Measurements from ENCODE around the gene TMEM245.

TMEM245 gene

GRCh38 chr9:109020581-109021511, 98.9 kb downstream of the TMEM245 start:
- DNase-seq, result no peak

GRCh38 chr9:109020113-109020512, 99.6 kb downstream of the TMEM245 start:
- DNase-seq, result no peak

GRCh38 chr9:109019420-109019819, 100.3 kb downstream of the TMEM245 start:
- DNase-seq, result no peak

GRCh38 chr9:109017493-109017892, 102.3 kb downstream of the TMEM245 start:
- no peak for DNase-seq

GRCh38 chr9:109017061-109017460, 102.7 kb downstream of the TMEM245 start:
- DNase-seq, result no peak

- DNase-seq, result no peak
These were observed 103.6 kb downstream of the TMEM245 start for GRCh38 chr9:109016132-109016531.

GRCh38 chr9:109014608-109015280, 105.0 kb downstream of the TMEM245 start:
- no peak for DNase-seq

GRCh38 chr9:109013679-109014607, 105.8 kb downstream of the TMEM245 start:
- DNase-seq, result no peak

- peak; percentile 81 to 90 for DNase-seq
These were observed 106.7 kb downstream of the TMEM245 start, which contains the start of gene CTNNAL1 for GRCh38 chr9:109012876-109013678. CTNNAL1 (minus strand) TSS chr9:109013499; CDS start chr9:109013442, 57 bp downstream.

GRCh38 chr9:109012009-109012875, 107.5 kb downstream of the TMEM245 start:
- peak in 1 of 2 experiments; percentile 36 for DNase-seq

- DNase-seq, result no peak
These were observed 108.5 kb downstream of the TMEM245 start for GRCh38 chr9:109011231-109011671.

GRCh38 chr9:109010746-109011145, 109.0 kb downstream of the TMEM245 start:
- peak in 1 of 2 experiments; percentile 4 for DNase-seq

- no peak for DNase-seq
These were observed 114.1 kb downstream of the TMEM245 start for GRCh38 chr9:109005678-109006077.

- no peak for DNase-seq
These were observed 116.6 kb downstream of the TMEM245 start for GRCh38 chr9:109003116-109003515.

GRCh38 chr9:109002141-109002540, 117.6 kb downstream of the TMEM245 start:
- DNase-seq, result no peak

GRCh38 chr9:109001275-109001676, 118.5 kb downstream of the TMEM245 start:
- DNase-seq, result no peak

GRCh38 chr9:108997112-108997511, 122.6 kb downstream of the TMEM245 start:
- DNase-seq, result peak in 1 of 2 experiments; percentile 46

GRCh38 chr9:108996643-108997042, 123.1 kb downstream of the TMEM245 start:
- peak; percentile 34 to 46 for DNase-seq

GRCh38 chr9:108994695-108995094, 125.1 kb downstream of the TMEM245 start:
- no peak for DNase-seq

GRCh38 chr9:108991479-108991878, 128.3 kb downstream of the TMEM245 start:
- no peak for DNase-seq

- DNase-seq, result no peak
These were observed 135.9 kb downstream of the TMEM245 start for GRCh38 chr9:108983885-108984284.

All from NCI-H2081 (cell line).